Stimulated activated CD4-positive, alpha-beta T cell treated with anti-CD3 and anti-CD28 coated beads, Interleukin-15, amount 100 ng/mL, for 1 hour (primary cell): ENCODE measurements around the gene USHBP1.

Experiments
- DNase-seq, 2 donors: peaks; one replicate each; pipeline ENCODE4 v3.0.0-alpha.2; 2020; ENCODE audit warnings: low read depth in 1 of 2, low spot score in 1 of 2

Gene USHBP1

DNA sequence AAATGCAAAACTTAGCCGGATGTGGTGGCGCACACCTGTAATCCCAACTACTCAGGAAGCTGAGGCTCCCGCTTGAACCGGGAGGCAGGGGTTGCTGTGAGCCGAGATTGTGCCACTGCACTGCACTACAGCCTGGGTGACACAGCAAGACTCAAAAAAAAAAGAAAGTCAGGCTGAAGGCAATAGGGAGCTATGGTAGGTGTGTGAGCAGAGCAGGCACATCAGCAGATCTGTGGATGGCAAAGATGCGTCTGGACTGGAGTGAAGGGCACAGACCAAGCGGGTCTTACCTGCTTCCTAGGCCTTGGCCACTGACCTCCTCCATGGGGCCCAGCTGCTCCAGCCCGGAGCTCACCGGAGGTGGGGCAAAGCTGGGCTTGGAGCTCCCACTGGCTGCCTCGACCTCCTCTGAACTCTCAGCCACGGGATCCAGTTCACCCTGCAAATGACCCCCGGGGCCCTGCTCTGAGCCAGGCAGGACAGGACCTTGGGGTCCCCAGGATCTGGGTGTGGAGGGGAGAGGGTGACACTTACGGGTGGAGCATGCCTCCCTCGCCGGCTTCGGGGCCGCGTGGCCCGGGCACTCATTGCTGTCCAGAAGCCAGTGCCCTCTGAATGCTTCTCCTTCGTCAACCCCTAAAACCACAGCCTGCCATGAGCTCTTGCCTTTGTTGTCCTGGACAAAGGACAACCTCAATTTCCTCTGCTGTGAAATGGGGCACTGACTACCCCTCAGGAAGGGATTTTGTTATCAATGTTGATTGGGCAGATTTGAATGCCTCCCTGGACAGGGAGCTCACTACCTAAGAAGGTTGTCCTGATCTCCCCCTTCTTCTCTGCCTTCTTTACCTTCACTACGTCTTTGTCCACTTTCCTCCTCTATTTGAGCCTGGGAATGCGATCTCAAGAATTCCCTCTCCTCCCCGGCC is 569 bp downstream of the USHBP1 start:
- no peak for DNase-seq

DNA sequence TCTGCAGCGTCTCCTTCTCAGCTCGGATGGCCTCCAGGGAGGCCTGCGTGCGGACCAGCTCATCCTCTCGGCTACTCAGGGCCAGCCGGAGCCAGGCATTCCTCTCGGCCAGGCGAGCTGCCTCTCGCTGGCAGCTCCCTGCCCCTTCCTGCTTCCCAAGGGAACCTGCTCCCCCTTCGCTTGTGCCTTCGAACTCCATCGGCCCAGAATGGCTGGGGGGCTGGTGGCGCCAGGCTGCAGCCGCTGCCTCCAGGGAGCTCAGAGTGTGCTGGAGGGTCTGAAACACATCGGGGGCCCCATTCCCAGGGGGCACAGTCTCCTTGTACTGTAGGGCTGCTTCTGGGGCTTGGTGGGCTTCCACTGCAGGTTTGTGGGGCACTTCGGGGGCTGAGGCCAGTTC is 2.0 kb downstream of the USHBP1 start:
- no peak for DNase-seq

DNA sequence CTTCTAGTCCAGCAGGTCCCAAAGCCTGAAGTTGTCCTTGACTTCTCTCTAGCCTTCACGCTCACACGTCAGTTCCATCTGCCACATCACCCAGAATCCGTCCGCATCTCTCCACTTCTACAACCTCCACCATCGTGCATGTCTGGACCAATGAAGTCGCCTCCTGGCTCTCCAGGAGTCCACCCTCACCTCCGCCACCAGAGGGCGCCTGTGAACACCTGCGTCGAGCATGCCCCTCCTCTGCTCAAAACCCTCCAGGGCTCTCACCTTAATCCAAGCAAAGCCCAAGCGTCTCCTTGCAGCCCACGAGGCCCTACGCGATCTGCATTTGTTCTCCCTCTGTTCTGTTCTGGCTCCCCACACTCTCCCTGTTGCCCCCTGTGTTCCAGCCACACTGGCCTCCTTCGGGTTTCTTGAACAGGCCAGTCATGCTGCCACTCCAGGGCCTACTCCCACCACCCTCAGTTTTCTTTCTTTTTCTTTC is 3.7 kb downstream of the USHBP1 start:
- peak; percentile 83 to 85 for DNase-seq

DNA sequence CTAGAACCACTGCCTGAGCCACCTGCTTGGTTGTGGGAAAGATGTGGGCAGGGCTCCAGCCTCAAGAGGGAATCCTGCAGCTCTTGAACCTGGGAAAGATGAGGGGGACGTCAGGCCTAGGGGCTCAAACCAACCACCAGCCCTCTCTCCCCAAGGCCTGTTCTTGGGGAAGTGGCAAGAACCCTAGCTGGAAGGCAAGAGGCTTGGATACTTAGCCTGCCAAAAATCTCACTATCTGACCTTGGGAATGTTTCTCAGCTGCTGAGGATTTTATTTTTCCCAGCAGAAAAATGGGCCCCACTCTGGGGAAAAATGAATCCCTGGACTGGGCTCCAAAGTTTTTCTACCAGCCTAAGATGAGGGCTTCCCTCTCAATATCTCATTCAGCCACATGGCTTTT is 4.6 kb downstream of the USHBP1 start:
- no peak for DNase-seq

DNA sequence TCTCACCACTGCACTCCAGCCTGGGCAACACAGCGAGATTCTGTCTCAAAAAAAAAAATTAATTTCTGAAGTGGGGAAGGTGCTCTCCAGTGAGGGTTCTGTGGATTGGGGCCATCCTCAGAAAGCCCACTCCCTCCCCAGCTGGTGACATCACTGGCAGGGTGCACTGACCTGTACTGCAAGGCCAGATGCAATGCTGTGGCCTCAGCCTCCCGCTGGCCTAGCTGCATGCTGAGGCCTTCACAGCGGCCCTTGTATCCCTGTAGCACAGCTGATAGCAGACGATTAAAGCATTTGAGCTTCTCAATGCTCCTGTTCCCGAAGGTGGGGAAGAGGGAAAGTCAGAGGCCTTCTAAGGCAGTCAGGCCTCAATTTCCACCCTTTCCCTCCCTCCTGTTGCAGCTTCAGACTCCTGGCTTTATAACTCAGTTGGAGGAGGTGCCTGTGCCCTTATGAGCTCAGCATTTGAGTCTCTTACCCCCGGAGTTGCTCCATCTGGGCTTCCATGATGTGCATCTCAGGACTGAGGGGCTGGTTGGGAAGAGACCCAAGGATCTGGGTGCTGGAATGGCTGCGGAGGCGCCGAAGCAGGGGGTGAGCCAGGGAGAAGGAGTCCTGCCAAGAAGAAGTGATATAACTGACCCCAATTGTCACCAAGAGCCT is 5.3 kb downstream of the USHBP1 start:
- no peak for DNase-seq

DNA sequence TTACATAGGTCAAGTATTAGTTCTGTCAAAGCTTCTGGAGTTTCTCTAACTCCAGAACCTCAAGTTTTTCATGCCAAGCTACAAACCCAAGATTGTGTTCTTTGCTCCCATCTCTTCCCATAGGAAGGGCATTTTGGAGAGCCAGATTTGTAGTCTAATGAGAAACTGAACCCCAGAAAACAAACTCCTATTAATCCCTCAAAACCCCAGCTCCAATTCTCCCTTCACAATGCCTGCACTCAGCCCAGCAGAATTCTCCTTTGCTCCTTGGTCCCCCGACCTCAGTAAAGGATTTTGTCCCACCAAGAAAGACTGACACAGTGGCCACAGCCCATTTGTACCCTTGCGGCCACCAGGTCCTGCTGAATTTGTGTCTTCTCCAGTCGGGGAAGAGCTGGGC is 8.4 kb downstream of the USHBP1 start:
- DNase-seq, result no peak

DNA sequence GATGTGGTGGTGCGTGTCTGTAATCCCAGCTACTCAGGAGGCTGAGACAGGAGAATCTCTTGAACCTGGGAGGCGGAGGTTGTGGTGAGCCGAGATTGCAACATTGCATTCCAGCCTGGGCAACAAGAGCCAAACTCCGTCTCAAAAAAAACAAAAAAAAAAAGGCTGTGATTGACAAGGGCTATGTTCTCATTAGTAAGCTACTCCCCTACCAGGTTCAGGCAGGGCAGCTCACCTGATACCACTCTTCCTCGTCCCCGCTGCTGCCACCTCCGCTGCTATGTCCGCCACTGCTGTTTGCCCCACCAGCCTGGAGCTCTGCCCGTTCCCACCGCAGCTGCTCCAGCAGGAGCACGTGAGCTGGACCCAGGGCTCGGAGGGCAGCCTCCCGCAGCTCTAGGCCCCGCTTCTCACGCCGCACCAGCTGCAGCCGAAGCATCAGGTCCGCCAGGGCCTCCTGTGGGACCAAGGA is 9.4 kb downstream of the USHBP1 start:
- no peak for DNase-seq

DNA sequence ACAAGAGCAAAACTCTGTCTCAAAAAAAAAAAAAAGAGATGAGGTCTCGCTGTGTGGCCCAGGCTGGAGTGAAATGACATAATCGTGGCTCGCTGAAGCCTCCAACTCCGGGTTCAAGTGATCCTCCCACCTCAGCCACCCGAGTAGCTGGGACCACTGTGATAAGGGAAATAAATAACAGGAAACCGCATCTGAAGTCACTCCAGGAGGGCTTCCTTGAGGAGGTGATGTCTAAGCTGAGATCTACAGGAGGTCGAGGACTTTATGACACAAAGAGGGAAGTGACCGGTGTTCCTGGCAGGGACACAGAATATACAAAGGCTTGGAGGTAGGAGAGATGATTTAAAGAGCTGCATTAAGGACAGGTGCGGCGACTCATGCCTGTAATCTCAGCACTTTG is 9.9 kb downstream of the USHBP1 start:
- DNase-seq, result no peak

DNA sequence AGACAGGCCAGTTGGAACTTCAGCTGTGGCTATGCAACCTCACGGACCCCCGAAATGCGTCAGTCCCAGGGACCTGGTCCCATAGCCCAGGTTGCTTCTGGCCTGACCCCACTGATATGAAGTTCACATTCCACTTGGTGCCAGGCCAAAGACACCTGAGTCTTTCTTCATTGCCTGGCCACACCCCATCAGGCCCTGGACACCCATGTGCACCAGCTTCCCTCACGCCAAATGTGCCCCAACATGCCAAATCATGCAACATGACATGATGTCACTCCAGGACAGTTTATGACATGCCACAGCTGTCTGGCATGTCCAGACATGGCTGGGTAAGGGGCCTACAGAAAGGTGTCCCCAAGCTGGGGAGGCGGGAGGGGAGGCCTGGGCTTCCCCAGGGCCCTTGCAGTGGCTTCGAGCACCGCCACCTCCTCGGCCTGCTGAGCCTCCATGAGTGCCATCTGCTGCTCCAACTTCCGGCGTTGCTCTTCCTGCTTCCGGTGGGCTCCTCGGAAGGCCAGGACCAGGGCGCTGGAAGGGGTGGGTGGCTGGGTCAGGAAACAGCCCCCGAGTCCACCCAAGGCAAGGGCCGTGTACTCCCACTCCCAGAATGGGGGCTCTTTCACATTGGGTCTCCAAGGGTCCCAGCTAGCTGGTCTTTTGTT is 14.5 kb downstream of the USHBP1 start:
- no peak for DNase-seq

DNA sequence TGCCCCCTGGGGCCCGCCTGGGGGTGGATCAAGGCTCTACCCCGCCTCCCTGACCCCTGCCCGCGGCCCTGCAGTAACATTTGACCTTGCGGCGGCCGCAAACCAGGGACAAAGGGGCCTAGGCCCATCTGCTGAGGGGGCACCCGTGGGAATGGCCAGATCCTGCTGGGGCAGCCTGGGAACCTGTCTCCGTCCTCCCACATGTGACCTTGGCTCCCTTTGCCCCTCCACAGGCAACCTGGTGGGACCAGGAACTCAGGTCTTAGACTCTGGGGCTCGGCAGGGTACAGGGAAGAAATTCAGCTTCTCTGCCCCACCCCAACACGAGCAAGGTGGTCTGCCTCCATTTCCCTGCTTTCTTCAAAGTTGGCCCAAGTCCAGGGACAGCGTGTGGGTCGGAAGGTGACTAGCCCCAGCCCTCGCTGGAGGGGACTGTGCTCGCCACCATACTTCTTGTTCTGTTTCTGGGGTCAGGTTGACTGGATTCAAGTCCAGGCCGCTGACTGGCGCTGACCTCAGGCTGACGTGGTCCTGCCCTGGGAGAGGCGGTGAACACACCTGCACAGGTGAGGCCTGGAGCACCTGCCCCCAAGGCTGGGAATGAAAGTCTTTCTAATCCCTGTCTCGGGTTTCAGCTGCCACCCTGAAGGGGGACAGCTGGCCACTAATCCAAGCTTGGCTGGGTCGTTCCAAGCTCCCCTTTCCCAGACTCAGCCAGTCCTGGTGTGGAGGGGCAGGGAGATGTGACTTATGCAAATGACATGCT is 16.4 kb downstream of the USHBP1 start:
- no peak for DNase-seq

DNA sequence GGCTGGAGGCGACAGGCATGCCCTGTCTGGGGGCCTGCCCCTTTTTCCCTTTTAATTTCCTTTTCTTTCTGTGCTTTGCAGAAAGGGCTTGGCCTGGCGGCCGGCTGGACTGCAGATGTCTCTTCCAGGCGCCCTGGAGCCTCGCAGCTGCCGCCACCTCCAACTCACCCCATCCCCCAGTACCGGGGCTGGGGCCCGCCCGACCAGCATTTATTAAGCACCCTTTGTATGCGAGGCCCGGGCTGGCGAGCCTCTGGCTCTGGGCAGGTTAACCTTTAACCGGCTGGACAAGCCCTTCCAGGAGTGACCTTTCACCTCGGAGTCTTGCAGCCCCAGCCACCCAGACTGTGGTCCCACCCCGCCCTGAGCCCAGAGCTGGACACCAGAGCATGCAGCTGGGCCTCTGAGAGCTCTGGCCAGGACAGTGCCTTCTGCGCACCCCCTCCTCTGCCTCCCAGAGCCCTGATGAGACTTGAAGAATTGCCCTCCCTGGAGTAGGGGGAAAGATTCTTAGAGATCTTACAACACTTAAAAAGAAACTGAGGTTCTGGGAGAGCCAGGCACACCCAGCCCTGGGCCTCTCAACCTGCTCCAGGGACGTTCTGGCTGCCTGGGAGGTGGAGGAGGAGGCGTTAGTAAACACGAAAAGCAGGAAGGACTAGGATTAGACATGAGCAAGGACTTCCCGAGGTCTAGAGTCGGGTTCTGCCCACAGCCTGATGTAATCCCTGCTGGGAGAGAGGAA is 17.7 kb downstream of the USHBP1 start:
- no peak for DNase-seq

DNA sequence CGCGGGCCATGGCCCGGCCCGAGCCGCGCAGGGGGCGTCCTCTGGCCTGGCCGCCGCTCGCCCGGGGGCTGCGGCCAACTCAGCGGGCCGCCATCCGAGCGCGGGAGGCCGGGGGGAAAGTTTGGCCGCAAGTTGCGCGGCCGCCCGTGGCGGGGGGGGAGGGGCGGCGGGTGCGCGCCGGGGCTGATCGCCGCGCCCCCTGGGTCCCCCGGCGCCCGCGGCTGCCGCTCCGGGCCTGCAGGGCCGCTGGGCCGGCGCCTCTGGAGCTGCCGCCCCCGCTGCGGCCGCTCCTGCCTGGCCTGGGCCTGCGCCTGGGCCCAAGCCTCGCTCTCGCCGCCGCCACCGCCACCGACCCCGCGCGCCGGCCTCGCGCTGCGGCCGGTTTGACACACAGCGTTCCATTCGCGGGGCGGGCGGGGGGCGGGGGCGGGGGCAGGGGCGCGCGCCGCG is 19.0 kb downstream of the USHBP1 start, which contains the start of gene NR2F6:
Gene NR2F6 (minus strand): TSS at position 385 of the 450 bp plus-strand sequence. CDS start 699 bp downstream, outside the sequence.
- DNase-seq, result no peak

DNA sequence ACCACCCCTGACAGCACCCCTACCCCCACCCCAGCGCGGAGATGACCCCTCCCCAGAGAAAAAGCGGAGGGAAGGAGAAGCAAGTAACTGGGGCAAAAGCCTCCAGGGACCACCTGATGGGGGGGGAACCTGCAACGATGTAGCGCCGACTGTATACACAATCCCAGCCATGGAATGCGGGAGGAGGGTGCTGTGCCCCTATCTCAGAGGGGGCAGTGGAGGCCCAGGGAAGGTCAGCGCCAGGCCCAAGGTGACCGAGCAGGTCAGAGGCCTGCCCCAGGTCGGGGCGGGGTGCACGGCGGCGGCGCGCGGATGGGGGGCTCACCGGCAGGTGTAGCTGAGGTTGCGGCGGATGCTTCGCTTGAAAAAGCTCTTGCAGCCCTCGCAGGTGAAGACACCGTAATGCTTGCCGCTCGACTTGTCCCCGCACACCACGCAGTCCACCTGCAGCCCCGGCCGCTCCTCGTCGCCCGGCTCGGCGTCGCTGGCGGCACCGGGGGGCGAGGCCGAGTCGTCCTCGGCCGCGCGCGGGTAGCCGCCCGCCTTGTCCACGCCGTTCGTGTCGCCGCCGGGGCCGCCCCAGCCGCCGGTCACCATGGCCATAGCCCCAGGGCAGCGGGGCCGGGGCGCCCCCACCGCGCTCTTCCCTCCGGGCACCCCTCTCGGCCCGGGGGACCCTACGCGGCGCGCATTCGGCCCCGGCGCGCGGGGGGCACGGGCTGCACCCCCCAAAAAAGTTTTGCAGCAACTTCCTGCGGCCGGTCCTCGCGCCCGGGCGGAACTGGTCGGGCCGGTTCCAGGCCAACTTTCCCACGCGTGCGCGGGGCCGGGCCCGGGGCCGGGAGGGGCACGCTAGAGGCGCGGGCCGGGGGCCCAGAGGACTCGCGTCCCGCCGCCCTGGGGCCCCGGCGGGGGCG is 19.7 kb downstream of the USHBP1 start:
- no peak for DNase-seq

DNA sequence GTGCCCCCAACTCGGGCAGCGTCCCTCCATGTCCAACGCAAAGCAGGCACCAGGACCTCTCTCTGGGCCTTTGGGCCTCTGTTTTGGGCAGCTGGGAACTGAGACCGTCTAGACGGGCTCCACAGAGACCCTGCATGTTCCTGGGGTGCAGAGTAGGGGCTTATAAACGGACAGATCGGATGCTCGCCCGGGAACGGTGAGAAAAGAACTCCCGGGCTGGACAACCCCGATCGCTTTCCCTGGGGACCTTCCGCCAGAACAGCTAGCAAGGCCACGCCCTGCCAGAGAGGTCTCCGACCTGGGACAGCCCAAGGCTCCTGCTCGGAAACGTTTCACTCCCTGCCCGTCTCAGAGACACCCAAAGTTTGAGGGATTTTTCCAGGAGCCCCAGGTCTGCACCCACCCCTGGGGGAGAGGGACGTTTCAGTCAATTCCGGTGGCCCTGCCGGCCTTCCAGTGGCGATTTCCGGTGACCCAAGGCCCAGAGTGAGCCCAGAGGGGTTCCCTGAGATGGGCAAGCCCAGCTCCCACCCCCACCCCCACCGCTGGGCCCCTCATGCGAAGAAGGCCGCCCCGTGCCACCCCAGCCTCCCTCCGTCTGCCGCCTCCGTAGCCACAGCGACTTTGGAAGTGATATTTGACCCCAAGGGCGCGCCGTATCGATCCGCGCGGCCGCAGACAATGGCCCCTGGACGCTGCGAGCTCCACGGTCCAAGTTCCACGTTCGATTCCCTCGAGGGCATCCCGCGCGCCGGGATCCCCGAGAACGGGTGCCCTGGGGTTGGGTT is 20.5 kb downstream of the USHBP1 start:
- no peak for DNase-seq

DNA sequence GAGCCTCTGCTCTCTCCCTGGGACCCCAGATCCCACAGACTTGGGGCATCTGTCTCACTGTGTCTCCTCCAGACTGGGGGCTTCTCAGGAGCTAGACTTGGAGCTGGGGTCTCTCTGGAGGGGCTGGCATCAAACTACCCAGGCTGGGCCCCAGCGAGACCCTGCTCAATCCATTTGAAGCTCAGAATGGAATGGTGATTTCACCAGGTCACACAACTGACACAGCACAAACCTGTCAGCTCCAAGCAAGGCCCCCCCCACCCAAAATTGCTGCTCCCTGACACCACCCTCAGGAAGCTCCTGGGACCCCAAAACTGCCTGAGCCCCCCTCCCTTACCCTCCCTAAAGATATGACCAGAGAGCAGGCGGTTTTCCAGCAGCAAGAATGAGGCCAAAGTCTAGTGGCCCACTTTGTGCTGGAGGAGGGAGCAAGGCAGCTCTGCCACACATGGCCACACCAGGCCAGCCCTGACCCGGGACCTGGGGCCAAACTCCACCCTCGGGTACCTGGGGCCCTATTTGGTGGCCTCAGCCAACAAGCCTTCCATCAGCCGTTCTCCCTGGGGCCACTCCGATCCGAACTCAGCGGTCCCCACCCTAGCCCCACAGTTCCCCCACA is 21.2 kb downstream of the USHBP1 start:
- no peak for DNase-seq

DNA sequence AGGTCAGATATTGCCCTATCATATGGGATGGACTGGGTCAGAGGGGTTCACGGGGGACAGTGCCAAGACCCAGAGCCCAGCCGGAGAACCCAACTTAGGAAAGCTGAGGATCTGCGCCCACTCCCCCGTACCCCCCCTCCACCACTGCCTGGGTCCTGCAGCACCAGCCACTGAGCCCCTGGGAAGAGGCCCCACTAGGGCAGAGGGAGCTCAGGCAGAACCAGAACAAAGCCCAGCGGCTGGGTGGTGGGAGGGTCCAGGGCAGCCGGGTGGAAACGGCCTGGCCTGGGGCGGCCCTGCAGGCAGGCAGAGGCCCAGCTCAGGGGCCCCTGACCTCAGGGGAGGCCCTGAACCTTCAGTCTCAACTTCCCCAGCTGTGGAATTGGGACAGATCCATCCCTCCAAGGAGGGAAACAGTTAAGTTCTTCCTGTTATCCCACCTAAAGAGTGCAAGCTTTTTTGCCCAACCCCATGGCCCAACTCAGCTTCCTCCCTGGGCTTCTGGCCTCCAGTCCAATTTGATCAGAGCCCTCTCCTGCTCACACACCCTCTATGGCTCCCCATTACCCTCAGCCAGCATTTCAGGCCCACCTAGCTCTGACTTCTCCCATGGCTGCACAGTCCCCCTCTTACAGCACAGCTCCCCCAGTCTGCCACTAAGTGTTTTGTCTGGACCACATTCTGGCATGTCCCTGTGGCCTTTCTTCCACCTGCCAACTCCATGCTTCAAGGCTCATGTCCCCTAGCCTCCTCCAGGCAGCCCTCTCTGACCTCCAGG is 21.9 kb downstream of the USHBP1 start:
- no peak for DNase-seq

DNA sequence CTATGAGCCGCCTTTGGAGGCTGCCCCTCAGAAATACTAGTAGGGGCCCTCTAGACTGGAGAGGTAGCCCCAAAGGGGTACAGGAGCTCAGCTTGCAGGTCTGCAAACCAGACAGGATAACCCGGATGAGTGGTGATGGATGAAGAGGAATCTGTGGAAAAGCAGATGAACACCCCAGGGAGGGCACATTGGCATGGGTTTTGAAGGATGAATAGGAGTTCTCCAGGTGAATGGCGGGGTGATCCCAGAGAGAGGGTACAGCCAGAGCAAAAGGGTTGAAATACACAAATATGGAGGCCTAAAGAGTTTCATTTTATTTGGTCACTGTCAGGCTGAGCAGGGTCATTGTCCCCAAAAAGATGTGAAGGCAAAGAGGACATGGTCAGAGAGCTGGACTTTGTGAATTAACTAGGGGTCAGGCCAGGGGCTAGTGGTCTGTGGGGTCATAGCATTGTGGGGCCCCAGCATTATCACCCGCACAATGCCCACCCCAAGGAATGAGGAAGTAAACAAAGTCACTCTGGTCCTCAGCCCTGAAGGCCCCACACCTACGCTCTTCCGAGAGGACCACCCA is 23.6 kb downstream of the USHBP1 start:
- no peak for DNase-seq
